Retinal pigment epithelial cell (primary cell): ENCODE measurements around the gene SGCD.

Experiments used
- DNase-seq: peaks from one replicate; pipeline ENCODE4 v3.0.0-alpha.2; 2010; ENCODE audit warnings: low read depth
- H3K4me3 ChIP-seq: 2 replicates; pipeline ENCODE4 v1.5.1; 2011; ENCODE audit warnings: mild to moderate bottlenecking, low read length, control low read depth, moderate library complexity
- CTCF ChIP-seq: conservative IDR thresholded peaks from 2 replicates; pipeline ENCODE4 v1.5.1; 2011; ENCODE audit warnings: low read depth, low read length, control low read depth, inconsistent platforms

SGCD gene

GRCh38 chr5:156326718-156327259 is at the start of gene SGCD:
SGCD (plus strand) TSS chr5:156327164.
- TF ChIP-seq CTCF = no peak
- DNase-seq = peak; percentile 24
- peak within 1 kb of the TSS; percentile 39 for H3K4me3 ChIP-seq

DNA sequence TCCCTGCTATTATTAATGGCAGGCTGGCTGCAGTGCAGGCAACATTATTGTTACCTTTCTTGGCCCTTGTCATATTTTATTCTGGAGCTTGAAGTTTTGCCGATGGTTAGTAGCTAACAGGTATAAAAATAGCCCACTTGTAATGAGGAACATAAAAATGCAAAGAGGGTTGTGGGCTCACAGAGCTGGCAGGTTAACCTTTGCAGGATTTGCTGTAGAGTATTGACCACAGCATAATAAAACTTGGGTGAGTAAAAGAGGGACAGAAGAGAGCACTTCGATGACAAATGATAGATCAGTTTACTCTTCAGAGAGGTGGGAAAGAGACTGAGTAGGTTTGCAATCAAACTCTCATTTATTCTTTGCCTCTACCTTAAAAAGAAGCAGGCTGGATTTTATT is 49.7 kb upstream of the SGCD start:
- H3K4me3 ChIP-seq = no peak overlapping the region
- no peak for TF ChIP-seq CTCF
- no peak for DNase-seq

DNA sequence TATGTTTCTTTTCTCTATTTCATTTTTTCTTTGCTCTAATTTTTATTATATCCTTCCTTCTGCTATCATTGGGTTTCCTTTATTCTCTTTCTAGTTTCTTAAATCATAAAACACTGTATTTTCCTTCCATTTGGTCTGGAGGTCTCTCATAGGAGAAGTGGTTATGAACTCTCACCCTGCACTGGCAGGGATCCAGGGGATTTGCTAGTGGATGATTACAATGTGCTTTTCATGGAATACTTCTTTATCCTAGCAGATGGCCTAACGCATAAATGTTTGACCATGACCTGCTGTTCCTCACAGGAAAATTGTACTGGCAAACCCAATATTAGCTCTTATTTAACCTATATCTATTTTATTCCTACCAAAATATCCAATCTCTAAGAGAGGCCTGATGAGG is 31.5 kb upstream of the SGCD start:
- DNase-seq = no peak
- no peak for TF ChIP-seq CTCF

GRCh38 chr5:156310115-156310514 is 16.8 kb upstream of the SGCD start:
- no peak for TF ChIP-seq CTCF
- no peak overlapping the region for H3K4me3 ChIP-seq

More for the DNA sequence above, 31.5 kb upstream of the SGCD start:
- no peak overlapping the region for H3K4me3 ChIP-seq

DNA sequence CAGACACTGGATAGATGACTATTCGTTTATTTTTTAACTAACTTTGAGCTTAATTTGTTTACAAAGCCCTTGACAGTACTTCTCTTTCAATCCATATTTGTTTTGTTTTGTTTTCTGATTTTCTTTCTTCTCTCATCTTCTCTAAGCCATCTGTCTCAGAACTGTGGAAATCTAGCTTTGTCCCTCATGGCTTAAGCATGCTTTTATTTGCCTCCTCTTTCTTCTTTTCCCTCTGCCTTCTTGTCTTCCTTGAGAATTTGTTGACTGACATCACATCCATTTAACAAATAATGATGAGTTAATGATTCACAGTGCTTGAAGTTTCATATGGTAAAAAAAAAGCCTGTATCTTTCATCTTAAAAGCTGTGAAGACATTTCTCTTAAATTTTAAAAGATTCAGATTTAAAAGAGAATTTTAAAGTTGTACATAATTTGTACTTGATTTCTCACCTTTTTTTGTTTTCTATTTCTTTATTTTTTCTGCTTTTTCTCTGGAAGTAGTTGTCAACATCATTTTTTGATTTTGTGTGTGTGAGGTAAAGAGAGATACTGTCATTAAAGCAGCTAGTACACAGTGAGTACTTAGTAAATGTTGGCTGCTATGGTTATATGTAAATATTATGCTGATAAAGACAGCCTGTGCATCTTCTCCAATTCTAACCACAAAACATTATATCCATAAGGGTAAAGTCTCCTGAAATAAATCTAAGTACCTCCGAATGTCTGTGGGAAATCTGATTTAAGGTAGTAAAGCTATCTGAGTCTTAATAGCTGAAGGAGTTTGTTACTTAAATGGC is 13.9 kb upstream of the SGCD start:
- no peak for TF ChIP-seq CTCF
- no peak for DNase-seq
- no peak overlapping the region for H3K4me3 ChIP-seq

More at GRCh38 chr5:156310115-156310514, 16.8 kb upstream of the SGCD start:
- DNase-seq = no peak

DNA sequence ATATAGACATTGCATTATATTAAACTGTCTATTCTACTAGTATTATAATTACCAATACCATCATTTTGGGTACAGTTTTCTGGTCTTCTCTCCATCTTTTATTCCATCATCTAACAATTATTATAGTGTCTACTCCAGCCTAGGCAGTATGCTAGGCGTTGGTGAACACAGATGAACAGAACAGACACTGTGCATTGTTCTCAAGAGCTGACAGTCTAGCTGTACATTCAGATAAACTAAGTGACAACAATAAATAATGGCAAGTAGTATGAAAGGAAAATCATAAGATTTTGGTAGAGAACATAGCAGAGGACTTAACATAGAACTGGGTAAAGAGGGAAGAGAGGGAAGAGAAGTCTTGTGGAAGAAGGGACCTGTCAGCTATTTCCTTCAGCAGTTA is 12.5 kb upstream of the SGCD start:
- no peak for DNase-seq
- TF ChIP-seq CTCF = no peak
- H3K4me3 ChIP-seq = no peak overlapping the region

GRCh38 chr5:156322666-156323065 is 4.3 kb upstream of the SGCD start:
- no peak for TF ChIP-seq CTCF
- H3K4me3 ChIP-seq = no peak overlapping the region
- DNase-seq = no peak
